IMR-90 (cell line): ENCODE measurements around the gene KLK1.

Source experiments
- BHLHE40 ChIP-seq: fragments of 150-350 bp; IDR thresholded peaks from 2 replicates; pipeline ENCODE4 v1.6.1; 2016; ENCODE audit warnings: mild to moderate bottlenecking, low read depth, low read length
- MAZ ChIP-seq: IDR thresholded peaks from 2 replicates; pipeline ENCODE4 v1.6.1; 2012; ENCODE audit warnings: low read depth, mild to moderate bottlenecking, low read length, improper control_type of control experiment, moderate library complexity, borderline replicate concordance
- NFE2L2 ChIP-seq: fragments of 150-350 bp; IDR thresholded peaks from 2 replicates; pipeline ENCODE4 v1.6.1; 2016; ENCODE audit warnings: low read depth, mild to moderate bottlenecking, low read length
- POLR2A ChIP-seq: IDR thresholded peaks from 2 replicates; pipeline ENCODE4 v1.6.1; 2012; ENCODE audit warnings: mild to moderate bottlenecking, low read depth, low read length
- SMC3 ChIP-seq: fragments of 150-350 bp; IDR thresholded peaks from 2 replicates; pipeline ENCODE4 v1.6.1; 2016; ENCODE audit warnings: low read depth, mild to moderate bottlenecking, antibody characterized with exemption, low read length, moderate library complexity
- TF ChIP-seq, protein P1 (sequence below): conservative IDR thresholded peaks from 2 replicates; pipeline ENCODE4 v1.5.1; 2012; ENCODE audit warnings: mild to moderate bottlenecking, low read depth, low read length, improper control_type of control experiment
- TF ChIP-seq, protein P2 (sequence below): fragments of 150-350 bp; IDR thresholded peaks from 2 replicates; pipeline ENCODE4 v1.6.1; 2016; ENCODE audit warnings: low read depth, mild to moderate bottlenecking, low read length, moderate library complexity, borderline replicate concordance

DNA sequence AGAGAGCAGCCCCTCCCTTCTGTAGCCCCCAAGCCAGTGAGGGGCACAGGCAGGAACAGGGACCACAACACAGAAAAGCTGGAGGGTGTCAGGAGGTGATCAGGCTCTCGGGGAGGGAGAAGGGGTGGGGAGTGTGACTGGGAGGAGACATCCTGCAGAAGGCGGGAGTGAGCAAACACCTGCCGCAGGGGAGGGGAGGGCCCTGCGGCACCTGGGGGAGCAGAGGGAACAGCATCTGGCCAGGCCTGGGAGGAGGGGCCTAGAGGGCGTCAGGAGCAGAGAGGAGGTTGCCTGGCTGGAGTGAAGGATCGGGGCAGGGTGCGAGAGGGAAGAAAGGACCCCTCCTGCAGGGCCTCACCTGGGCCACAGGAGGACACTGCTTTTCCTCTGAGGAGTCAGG, 35.3 kb upstream of the KLK1 start:
- TF ChIP-seq, protein P1, sequence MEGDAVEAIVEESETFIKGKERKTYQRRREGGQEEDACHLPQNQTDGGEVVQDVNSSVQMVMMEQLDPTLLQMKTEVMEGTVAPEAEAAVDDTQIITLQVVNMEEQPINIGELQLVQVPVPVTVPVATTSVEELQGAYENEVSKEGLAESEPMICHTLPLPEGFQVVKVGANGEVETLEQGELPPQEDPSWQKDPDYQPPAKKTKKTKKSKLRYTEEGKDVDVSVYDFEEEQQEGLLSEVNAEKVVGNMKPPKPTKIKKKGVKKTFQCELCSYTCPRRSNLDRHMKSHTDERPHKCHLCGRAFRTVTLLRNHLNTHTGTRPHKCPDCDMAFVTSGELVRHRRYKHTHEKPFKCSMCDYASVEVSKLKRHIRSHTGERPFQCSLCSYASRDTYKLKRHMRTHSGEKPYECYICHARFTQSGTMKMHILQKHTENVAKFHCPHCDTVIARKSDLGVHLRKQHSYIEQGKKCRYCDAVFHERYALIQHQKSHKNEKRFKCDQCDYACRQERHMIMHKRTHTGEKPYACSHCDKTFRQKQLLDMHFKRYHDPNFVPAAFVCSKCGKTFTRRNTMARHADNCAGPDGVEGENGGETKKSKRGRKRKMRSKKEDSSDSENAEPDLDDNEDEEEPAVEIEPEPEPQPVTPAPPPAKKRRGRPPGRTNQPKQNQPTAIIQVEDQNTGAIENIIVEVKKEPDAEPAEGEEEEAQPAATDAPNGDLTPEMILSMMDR = no peak
- TF ChIP-seq BHLHE40 (no peak), MAZ (no peak), POLR2A (no peak), SMC3 (no peak), NFE2L2 (no peak)
- TF ChIP-seq, protein P2, sequence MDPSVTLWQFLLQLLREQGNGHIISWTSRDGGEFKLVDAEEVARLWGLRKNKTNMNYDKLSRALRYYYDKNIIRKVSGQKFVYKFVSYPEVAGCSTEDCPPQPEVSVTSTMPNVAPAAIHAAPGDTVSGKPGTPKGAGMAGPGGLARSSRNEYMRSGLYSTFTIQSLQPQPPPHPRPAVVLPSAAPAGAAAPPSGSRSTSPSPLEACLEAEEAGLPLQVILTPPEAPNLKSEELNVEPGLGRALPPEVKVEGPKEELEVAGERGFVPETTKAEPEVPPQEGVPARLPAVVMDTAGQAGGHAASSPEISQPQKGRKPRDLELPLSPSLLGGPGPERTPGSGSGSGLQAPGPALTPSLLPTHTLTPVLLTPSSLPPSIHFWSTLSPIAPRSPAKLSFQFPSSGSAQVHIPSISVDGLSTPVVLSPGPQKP = no peak
